ENCODE results near the gene PGF.
A peak's percentile ranks its signal among the peaks of the same experiment; 100 is the strongest.
"Not testable (repeated sequence)": the region's sequence is repeated elsewhere in the genome, so short reads cannot be mapped to it uniquely, and the experiment has no call there.

Gene PGF

DNA sequence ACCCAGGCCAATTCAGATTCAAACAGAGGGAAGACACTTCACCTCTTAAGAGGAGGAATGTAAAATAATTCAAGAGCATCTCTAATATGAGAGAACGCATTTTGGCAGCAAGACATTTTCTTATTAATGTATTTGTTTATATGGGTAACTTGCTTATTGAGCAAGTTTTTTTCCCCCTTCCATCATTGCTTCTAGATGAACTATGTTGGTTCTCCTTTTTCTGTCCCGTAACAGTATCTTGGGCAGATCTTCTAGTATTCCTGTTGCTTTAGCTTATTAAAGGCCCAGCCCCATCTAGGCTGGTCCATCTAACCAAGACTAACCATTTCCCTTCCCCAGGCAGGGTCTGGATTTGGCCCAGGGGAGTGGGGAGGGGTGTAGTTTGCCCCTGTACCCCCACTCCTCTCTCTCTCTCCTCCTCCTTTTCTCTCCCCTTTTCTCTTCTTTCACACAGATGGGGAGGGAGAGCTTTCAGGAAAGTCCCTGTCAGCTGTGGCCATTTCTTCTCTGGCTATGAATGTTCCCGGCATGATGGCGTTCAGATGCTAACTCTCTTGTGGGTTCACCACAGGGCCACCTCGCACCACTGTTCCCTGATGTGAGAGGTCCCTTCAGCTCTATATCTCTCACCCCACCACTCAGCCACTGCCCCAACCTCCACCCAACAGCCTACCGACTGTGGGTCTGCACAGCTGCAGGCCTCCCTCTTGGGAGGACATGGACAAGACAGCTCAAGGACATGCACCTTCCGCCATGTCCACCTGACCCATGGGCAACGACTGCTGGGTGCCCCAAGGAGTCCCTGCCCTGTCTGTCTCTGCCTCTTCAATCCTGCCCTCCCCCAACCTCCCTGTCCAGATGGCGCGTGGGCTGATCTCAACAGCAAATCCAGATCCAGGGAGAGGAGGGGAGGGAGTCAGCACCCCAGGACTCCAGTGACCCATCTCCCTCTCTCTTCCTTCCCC lies 16.6 kb downstream of the PGF start:
- no peak for DNase-seq

DNA sequence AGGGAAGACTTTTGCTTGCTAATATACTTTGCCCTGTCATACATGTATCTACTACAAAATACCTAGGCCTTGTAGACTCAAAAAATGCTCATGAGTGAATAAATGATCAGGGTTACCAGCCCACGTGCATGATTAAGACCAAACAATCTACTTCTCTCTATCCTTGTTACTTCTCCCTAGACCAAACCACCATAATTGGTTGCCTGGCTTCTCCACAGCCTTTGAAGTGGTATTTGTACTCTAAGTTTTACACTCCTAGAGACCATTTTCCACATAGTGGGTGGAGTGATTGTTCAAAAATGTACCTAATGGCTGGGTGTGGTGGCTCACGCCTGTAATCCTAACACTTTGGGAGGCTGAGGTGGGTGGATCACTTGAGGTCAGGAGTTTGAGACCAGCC lies 18.2 kb downstream of the PGF start:
- no peak for DNase-seq

DNA sequence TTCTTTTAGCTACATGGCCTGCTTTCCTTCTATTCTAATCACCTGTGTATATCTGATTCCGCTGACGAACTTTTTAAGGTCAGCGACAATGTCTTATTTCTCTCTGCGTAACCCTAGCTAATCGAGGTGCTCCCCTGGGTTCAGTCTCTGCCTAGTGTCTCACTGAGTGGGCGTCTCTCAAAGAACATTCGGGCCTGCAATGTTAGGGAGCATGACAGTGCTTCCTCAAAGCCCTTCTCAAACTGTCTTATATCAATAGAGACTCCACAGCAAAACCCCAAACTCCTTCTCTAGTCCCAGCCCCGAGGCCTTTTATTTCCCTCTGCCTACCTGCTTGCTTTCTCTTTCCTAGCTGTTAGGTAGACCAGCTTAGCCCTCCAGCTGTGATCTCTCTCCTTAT lies 18.7 kb downstream of the PGF start:
- DNase-seq, result no peak

DNA sequence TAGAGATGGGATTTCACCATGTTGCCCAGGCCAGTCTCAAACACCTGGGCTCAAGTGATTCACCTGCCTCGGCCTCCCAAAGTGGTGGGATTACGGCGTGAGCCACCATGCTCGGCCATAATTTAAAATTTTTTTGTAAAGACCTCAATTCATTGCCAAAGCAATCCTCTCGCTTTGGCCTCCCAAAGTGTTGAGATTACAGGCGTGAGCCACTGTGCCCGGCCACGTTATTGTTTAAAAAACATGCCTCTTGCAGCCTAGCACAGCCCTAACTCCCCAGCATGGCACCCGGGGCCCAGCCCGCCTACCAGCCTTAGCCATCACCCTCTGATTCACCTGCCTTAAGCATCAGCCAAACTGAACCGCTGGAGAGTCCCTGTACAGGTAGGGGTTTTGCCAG lies 19.2 kb downstream of the PGF start:
- no peak for DNase-seq

DNA sequence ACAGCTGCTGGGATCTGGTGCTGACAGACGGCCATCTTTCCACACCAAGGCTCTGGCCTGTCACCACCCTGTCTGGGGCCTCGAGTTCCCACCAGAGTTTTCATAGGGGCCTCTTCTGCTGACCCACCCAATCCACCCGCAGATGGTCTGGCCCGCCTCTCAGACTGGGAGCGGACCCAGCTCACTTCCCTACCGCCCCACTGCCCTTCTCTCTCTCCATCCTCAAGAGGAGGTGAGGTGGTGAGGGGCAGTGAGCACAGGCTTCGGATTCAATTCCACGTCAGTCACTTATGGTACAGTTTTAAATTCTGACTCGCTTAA lies 20.1 kb downstream of the PGF start:
- no peak for DNase-seq

DNA sequence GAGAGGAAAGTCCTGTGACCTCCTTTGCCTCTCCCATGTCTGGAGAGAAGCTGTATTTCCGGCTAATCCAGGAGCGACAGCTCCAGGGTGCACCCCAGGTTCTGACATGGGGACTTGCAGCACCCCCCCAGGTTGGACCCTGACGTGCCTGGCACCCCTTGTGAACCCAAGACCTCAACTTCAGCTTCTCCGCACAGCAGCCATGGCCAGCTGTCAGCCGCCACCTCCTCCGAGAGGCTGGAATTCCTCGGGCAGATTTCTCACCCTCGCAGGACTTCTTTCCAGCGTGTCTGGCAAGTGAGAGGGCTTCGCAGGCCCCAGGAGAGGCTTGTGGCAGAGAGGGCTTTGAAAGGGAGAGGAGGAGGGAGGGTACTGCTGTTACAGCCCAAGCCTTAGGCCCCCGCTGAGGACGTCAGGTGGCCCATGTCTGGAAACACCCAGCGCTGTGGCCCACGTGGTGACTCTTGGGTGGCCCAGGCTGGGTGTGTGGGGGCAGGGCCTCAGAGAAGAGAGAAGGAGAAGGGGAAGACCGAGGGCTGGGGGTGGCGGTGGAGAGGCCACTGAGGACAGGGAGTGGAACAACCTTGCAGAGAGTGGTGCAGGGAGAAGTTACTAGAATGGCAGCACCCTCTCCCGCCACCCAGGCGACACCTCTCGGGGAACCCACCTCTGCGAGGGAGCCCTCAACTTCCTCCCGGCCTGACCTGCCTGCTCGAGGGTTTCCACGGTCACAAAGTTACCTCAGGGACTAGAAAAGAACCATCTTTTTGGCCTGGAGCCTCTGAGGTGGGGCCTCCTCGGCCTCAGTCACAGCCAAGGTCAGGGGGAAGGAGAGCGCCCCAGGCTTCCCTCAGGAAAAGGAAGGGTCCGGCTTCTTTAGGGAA lies 20.7 kb downstream of the PGF start:
- DNase-seq, result no peak

DNA sequence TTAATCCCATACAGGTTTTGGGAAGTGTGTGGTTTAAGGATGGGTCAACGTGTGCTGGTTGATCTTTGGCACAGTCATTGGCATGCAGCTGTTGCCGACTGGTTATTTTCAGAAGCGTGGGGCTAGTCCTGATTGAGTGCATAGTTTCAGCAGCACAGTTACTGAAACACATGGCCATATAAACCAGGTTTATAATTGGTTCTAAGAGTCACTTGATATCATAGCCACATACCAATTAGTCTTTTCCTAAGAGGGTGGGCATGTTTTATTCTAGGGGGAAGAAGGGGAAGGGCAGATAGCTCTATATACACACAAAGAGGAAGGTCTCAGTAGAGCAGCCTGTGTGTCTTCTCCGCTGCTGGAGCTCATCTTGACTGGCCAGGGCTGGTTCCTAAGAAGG lies 21.4 kb downstream of the PGF start:
- DNase-seq, result no peak

DNA sequence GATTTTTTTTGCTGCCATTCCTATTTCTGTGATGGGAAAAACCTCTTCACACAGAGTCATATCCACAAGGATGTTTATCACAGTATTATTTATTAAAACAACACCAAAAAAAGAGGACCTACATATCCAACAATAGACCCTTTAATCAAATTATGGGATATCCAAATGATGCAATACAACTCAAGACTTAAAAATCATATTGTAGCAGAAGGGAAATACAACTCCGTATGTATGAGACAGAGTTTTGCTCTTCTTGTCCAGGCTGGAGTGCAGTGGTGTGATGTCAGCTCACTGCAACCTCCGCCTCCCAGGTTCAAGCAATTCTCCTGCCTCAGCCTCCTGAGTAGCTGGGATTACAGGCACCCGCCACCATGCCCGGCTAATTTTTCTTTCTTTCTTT lies 22.5 kb downstream of the PGF start:
- not testable (repeated sequence) for DNase-seq

DNA sequence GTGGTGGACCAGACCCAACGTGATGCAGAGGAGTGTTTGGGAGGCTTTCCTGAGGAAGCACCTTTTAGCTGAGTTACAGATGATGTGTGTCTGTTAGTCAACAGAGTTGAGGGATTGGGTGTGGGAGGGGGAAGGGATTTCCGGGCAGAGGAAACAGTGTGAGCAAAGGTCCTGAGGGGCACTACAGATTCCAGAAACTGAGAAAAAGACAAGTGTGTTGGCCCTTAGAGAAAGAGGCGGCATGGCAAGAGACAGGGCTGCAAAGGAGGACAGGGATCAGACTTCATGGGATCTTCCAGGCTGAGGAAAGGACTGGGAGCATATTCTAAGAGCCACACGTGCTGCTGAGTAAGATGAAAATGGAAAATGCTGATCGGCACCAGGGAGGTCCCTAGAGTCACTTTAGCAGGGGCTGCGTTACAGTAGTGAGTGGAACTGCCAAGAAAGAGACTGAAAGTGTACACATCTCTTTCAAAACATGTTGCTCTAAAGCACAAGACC lies 22.9 kb downstream of the PGF start:
- no peak for DNase-seq

DNA sequence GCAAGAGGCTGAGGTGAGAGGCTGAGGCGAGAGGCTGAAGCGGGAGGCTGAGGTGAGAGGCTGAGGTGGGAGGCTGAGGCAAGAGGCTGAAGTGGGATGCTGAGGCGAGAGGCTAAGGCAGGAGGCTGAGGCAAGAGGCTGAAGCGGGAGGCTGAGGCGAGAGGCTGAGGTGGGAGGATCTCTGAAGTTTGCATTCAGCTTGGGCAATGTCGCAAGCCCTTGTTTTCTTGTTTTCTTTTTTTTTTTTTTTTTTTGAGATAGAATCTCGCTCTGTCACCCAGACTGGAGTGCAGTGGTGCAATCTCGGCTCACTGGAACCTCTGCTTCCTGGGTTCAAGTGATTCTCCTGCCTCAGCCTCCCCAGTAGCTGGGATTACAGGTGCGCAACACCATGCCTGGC lies 23.7 kb downstream of the PGF start:
- DNase-seq, result not testable (repeated sequence)

DNA sequence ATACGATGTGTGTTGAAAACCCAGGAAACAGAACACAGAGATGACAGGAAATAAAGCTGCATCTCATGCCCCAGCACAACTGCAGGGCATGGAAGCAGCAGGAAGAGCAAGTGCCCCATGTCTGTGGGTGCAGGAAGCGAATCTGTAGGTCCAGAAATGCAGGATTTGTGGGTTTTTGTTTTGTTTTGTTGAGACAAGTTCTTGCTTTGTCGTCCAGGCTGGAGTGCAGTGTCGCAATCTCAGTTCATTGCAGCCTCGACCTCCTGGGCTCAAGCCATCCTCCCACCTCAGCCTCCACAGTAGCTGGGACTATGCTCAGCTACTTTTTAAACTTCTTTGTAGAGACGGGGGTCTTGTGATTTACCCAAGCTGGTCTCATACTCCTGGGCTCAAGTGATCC lies 26.2 kb downstream of the PGF start:
- DNase-seq, result no peak

DNA sequence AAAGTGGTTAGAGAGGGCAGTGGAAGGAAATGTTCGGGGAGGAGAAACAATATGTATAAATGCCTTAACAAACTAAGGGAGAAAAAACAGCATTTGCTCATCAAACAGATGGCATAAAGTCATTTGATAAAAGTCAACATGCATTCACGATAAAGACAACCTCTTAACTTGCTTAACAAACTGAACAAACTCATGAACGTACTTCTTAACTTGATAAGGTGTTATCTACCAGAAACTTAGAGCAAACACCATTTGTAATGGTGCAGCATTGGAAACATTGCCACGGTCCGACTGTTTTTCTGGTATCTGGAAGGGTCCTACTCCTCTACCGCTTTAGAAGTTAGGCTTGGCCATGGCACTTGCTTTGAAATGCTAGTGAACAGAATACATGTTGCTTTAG lies 28.2 kb downstream of the PGF start:
- DNase-seq, result no peak

DNA sequence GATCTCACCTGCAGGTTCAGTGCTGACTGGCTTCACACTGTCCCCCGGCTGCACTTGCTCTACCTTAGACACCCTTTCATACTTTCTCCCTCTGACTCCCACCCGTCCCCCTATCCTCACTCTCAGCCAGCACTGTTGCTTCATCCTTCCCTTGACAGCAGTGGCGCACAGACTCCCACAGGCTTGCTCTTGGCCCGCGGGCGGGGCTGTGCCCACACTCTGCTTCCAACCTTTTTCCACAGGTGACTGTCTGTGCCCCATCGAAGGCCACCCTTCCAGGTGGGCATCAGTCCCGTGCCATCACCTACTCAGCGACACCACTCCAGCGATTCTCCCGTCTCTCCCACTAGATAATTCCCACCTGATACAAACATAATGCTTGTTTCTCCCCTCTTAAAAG lies 31.3 kb downstream of the PGF start:
- DNase-seq, result no peak

DNA sequence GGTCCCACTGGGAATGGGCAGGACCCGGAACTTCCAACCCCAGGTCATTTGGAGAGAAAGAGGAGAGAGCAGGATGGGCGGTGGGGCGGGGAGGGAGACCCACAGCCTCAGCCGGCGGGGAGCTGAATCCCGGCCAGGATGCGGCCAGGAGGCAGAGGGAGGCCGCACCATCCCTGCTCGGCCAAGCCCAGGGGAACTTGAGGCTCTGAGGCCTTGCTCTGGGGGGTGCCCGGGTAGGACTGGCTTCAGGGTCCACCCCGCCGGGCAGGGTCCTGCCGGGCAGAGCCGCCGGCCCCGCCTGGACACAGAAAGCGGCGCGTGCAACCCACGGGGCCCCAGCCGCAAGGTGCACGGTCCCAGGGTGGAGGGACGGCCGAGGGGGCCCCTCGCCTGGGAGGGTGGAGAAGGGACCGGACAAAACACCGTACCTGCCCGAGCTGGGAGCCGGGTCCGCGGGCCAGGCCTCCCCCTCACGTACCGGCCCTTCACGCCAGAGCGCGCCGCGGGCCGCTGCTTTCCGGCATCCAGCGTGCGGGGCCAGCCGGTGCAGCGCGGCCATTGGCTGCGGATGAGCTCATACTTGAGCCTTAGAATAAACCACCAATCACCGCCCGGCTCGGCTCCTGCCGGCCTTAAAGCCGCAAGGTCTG lies 32.5 kb downstream of the PGF start, which contains the start of gene RPS6KL1:
Gene RPS6KL1, minus strand, starts transcription at position 509 of the 650 bp plus-strand sequence. CDS start 1,719 bp downstream, outside the sequence.
- DNase-seq, result peak; percentile 37

DNA sequence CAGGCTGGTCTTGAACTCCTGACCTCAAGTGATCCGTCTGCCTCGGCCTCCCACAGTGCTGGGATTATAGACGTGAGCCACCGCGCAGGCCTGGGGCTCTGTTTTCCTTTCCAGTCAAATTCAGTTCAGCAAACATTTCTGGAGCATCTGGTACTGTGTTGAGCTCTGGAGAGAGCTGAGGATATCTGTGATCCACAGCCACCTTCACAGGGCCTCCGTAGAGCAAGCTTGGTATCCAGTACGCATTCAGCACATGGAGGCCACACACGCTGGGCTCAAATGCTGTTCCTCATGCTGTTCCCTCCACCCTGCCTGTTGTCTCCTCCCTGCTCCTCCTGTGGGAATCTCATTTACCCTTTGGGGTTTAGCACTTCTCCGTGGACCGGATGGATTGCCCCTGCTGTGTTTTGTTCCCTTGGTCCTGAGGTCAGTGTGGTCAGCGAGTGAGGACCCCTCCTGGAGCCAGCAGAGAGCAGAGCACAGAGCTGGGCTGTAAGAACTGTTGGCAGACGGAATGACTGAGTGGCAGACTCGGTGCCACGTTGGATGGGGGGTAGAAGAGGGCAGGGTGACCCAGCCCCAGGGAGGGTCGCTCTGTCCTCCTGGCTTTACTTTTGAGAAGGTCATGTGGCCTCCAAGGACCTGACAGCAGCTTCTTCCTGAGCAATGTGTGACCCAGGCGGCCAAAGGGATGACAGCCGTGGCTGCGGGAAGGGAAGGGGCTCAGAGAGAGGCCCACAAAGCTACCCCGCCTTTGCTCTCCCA lies 33.2 kb downstream of the PGF start:
- DNase-seq, result no peak

DNA sequence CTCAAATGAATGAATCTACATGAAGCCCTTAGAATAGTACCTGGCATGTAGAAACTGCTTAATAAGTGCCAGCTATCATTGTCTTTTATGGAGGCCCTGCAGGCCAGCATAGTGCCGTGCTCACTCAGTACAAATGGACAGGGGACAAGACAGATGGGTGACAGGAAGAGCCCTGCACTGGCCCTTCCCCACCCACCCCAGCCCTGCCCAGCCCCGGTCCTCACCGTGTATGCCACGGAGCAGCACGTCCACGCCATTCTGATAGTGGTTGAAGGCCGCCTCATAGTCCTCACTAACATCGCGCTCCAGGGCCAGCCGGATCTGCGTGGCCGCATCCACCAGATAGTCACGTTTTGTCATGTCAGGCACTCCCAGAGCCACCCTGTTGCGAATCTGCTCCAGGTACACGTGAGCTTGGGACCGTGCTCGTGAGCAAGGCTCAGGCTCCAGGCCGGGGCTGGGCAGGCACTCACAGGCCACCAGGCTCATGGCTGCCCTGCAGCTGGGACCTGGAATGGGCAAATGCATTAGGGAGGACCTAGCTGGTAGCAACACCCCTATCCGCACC lies 34.3 kb downstream of the PGF start:
- DNase-seq, result no peak

DNA sequence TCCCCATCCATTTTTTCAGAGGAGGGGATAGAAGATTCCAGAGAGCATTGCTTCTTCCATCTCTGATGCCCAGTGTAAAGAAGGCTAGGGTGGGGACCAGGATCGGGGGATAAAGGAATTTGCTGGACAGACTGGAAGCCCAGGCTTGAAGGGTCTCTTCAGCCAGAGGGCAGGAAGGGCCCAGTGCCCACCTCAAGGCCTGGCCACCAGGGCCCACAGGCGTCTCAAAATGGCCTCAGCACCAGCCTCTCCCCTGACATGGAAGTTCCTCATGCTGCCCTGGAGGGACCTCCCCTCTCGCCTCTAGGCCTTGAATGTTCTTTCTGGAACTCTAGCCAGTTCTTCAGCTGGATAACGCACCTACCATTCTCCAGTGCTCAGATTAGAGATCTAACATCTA lies 35.1 kb downstream of the PGF start:
- DNase-seq, result no peak

DNA sequence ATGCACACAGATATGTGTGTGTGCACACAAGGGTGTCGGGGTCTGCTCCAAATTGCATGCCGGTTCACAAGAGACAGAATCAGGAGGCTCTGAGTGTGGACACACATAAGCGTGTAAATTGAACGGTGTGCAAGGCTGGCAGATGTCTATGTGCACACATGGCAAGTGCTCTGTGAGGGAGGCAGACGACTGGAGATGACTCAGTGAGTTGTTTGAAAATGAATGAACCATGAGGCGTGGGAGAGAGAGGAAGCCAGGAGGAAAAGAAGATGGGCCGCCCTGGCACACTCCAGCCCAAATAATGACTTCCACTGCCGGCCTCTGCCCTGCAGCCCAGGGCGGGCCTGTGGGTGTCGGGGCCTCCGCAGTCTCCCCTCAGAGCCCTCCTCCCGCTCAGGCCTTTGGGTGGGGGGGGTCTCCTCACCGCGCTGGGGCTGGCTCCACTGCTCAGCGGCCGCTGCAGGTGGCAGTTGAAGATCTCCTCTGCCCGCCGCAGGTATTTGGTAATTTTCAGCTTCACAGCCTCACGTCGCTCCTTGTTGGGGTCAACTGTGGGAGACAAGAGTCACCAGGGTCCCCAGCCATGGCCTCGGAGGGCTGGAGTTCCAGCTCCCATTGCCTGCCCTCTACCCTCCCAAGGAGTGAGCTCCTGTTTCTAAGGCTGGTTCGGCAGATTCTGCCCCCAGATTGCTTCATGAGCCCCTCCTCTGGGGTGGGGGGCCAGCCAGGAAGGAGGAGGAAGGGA lies 35.8 kb downstream of the PGF start:
- DNase-seq, result no peak

DNA sequence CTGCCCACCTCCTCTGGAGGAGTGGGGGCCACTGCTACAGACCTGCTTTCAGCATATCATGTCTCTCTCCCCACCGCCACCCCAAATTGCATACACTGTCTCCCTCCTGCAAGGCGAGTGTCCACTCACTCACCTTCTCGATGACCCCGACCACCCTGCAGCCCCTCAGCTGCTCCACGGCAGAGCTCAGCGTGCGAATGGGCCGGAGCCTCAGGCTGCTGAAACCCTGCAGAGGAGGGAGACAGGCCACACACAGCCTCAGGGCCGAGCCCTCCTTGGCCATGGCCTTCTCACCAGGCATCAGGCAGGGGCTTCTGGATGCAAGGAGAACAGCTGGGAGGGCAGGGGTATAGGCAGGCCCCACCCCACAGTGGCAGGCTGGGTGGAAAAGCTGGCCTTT lies 37.0 kb downstream of the PGF start:
- DNase-seq, result no peak

DNA sequence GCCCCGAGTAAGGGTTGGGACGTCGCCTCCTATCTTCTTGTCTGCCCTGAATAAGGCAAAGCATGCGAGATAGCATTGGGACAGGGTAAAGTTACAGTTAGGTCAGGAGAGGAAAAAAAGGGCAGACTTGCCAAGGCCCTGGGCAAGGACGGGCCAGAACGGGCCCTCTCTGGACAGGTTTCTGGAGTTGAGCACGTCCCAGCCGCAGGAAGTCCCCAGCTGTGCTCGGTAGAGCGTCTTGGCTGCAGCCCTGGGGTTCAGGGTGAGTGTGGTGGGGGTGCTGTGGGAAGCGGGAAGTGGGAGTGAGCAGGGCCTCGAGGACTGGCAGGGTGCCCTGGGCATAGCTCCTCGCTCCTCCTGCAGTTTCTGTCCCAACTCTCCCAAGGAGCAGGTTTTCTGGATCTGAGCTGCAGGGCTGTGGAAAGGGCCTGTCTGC lies 37.7 kb downstream of the PGF start:
- no peak for DNase-seq

DNA sequence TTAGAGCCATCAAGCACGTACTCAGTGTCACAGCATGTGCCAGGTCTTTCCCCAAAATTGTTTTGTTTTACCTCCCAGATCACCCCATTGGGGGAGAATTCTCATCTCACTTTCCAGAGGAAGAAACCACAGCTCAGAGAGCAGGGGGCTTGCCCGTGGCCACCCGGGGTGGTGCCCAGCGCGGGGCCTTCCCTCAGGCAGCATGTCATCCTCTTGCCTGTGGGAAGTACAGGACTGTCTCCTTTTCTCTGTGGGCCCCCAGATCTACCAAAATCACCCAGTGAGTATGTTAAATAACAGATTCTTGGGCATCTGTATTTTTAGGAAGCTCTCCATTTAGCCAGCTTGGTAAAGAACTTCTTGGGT lies 38.2 kb downstream of the PGF start:
- no peak for DNase-seq

Data from amniotic stem cell (primary cell).